Retinal pigment epithelial cell (primary cell): Measurements from ENCODE around the gene DNAJA4.

Source experiments
- DNase-seq: peaks from one replicate; pipeline ENCODE4 v3.0.0-alpha.2; 2010; ENCODE audit warnings: low read depth
- H3K4me3 ChIP-seq: 2 replicates; pipeline ENCODE4 v1.5.1; 2011; ENCODE audit warnings: mild to moderate bottlenecking, low read length, control low read depth, moderate library complexity
- CTCF ChIP-seq: conservative IDR thresholded peaks from 2 replicates; pipeline ENCODE4 v1.5.1; 2011; ENCODE audit warnings: low read depth, low read length, control low read depth, inconsistent platforms

DNAJA4 gene

DNA sequence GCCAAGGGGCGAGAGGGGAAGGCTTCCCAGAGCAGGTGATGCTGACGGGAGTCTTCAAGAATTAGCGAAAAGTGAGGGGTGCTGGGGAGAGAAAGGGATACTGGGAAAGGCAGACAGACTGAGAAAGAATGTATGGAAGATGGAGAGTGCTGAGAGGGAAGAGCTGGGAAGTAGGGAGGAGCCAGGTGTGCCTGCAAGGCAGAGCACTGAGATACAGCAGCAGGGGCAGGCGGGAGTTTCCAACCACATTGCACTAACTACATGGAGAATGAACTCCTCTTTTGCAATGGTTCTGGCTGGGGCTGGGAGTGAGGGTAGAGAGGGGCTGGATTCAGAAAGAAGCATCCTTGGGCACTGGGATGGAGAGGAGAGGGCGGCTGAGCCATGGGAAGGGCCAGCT, 59.8 kb downstream of the DNAJA4 start:
- TF ChIP-seq CTCF, result no peak
- no peak overlapping the region for H3K4me3 ChIP-seq
- no peak for DNase-seq

DNA sequence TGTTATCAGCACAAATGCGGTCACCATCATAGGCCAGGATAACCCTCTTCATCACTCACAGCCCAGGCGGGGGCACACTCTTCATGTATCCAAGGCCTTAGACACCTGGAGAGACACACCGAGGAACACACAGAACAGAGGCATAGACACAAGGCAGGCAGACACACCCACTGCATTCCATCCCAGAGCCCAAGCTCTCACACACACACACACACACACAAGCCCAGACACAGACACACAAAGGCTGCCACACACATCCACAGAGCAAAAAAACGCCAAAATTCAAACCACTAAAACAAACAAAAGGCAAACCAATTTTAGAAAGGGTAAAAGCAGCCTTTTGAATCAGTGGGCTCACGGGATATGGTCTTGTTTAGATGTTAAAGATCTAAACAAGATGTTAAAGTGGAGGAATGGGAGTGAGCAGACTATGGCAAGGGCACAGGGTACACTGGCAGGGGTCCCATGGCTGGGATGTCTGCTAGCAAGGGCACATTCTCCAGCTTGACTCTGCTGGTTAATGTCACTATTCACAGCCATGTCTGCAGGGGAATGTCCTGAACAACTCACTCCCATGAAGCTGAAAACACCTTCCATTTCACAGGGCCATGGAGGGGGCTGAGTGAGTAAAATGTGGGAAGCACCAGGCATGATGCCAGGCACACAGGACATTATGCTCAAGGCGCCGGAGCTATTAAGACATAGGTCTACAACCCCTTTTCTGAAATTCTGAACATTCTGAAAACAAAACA, 60.9 kb downstream of the DNAJA4 start:
- H3K4me3 ChIP-seq, result no peak overlapping the region
- DNase-seq, result no peak
- no peak for TF ChIP-seq CTCF

GRCh38 chr15:78327466-78327865, 63.1 kb downstream of the DNAJA4 start:
- no peak for TF ChIP-seq CTCF
- no peak for DNase-seq
- no peak overlapping the region for H3K4me3 ChIP-seq

DNA sequence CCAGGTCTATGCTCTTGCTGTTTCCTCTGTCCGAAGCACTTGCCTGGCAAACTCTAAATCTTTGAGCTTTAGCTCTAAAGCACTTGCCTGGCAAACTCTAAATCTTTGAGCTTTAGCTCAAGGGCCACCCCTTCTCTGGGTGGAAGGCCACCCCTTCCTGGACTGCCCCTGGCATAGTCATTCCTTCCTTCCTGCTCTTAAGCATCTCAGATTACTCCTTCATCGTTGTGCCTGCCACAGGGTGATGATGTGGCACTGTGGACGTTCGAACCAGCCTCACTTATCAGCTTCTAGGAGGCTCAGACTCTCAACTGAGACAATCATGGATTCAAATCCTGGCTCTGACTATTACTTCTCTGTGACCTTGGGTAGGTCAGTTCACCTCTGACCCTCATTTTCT, 65.3 kb downstream of the DNAJA4 start:
- no peak for DNase-seq
- TF ChIP-seq CTCF, result no peak
- no peak overlapping the region for H3K4me3 ChIP-seq
